WTC11 (cell line): ENCODE results near the gene BRME1. TPM values are rescaled to one million over a fixed set of nuclear protein-coding genes. Genes with fewer than 3 reads are reported as not detected.
A peak's percentile ranks its signal among the peaks of the same experiment; 100 is the strongest.

Experiments
- ATAC-seq: fragments of 200-7000 bp; cut with Tn5 transposase; 2 replicates; pipeline ENCODE4 v1.10.0; 2021; ENCODE audit warnings: mild to moderate bottlenecking, moderate library complexity
- CTCF ChIA-PET: fragments of 300-600 bp; sonication (Branson Sonifier 250); formaldehyde crosslinking; loops from one replicate; lab custom pipeline; 2021; ENCODE audit warnings: antibody characterized with exemption; lab: Charles Lee
- POLR2A ChIA-PET: fragments of 350-600 bp; sonication (Branson Sonifier 250); formaldehyde crosslinking; loops from one replicate; lab custom pipeline; 2021; ENCODE audit warnings: antibody characterized with exemption; lab: Charles Lee
- DNase-seq: peaks from one replicate; pipeline ENCODE4 v3.0.0; 2021; ENCODE audit warnings: low spot score
- H3K27ac Mint-ChIP-seq: 2 replicates; pipeline ENCODE4 v1.8.0; 2021; ENCODE audit warnings: mixed read lengths
- H3K27me3 Mint-ChIP-seq: 2 replicates; pipeline ENCODE4 v1.8.0; 2021; ENCODE audit warnings: low read depth, mild to moderate bottlenecking, moderate library complexity, mixed read lengths
- H3K36me3 Mint-ChIP-seq: 2 replicates; pipeline ENCODE4 v1.8.0; 2021; ENCODE audit warnings: mixed read lengths
- H3K4me1 Mint-ChIP-seq: 2 replicates; pipeline ENCODE4 v1.8.0; 2022; ENCODE audit warnings: mixed read lengths
- H3K4me3 Mint-ChIP-seq: 2 replicates; pipeline ENCODE4 v1.8.0; 2021; ENCODE audit warnings: mild to moderate bottlenecking, moderate library complexity, mixed read lengths
- H3K9me3 Mint-ChIP-seq: 2 replicates; pipeline ENCODE4 v1.8.0; 2021; ENCODE audit warnings: mixed read lengths
- ATF1 ChIP-seq: sonication (generic); formaldehyde crosslinking; IDR thresholded peaks from 2 replicates; pipeline ENCODE4 v1.8.1; 2023; ENCODE audit warnings: mild to moderate bottlenecking, moderate library complexity, missing genetic modification reagents
- CBFB ChIP-seq: sonication (generic); formaldehyde crosslinking; IDR thresholded peaks from 2 replicates; pipeline ENCODE4 v1.8.1; 2022; ENCODE audit warnings: mild to moderate bottlenecking, low read depth, missing genetic modification reagents
- IRF2 ChIP-seq: sonication (generic); formaldehyde crosslinking; IDR thresholded peaks from 2 replicates; pipeline ENCODE4 v1.8.0; 2022; ENCODE audit warnings: low read depth, missing genetic modification reagents, borderline replicate concordance
- JAZF1 ChIP-seq: fragments of 250-450 bp; sonication (Bioruptor Pico); IDR thresholded peaks from 2 replicates; pipeline ENCODE4 v1.9.0; 2021; ENCODE audit warnings: moderate library complexity, mild to moderate bottlenecking, inconsistent platforms
- MXD4 ChIP-seq: fragments of 250-450 bp; sonication (Bioruptor Pico); IDR thresholded peaks from 2 replicates; pipeline ENCODE4 v1.8.0; 2021; ENCODE audit warnings: mild to moderate bottlenecking, moderate library complexity, borderline replicate concordance
- TP53 ChIP-seq: sonication (generic); formaldehyde crosslinking; IDR thresholded peaks from 2 replicates; pipeline ENCODE4 v1.8.1; 2023; ENCODE audit warnings: mild to moderate bottlenecking, missing genetic modification reagents
- ZBTB21 ChIP-seq: sonication (generic); formaldehyde crosslinking; IDR thresholded peaks from 2 replicates; pipeline ENCODE4 v1.8.1; 2023; ENCODE audit warnings: mild to moderate bottlenecking, missing genetic modification reagents, borderline replicate concordance
- ZNF121 ChIP-seq: sonication (generic); formaldehyde crosslinking; IDR thresholded peaks from 2 replicates; pipeline ENCODE4 v1.8.0; 2023; ENCODE audit warnings: missing genetic modification reagents
- total RNA-seq: library from RNA; stranded (reverse); gene quantifications from 3 replicates; pipeline ENCODE4 v1.2.3, GENCODE V29; 2021
- TF ChIP-seq, protein P1 (sequence below): fragments of 250-450 bp; sonication (Bioruptor Pico); IDR thresholded peaks from 2 replicates; pipeline ENCODE4 v1.9.0; 2021; ENCODE audit warnings: moderate library complexity, mild to moderate bottlenecking, inconsistent platforms, borderline replicate concordance
- TF ChIP-seq, protein P2 (sequence below): sonication (generic); formaldehyde crosslinking; IDR thresholded peaks from 2 replicates; pipeline ENCODE4 v1.8.0; 2023; ENCODE audit warnings: mild to moderate bottlenecking, missing genetic modification reagents
- TF ChIP-seq, protein P3 (sequence below): sonication (generic); formaldehyde crosslinking; IDR thresholded peaks from 2 replicates; pipeline ENCODE4 v1.8.1; 2023; ENCODE audit warnings: mild to moderate bottlenecking, missing genetic modification reagents, borderline replicate concordance
- TF ChIP-seq, protein P4 (sequence below): fragments of 250-450 bp; sonication (Bioruptor Pico); IDR thresholded peaks from 2 replicates; pipeline ENCODE4 v1.9.0; 2021; ENCODE audit warnings: mild to moderate bottlenecking
- TF ChIP-seq, protein P5 (sequence below): sonication (generic); formaldehyde crosslinking; IDR thresholded peaks from 2 replicates; pipeline ENCODE4 v1.8.1; 2022; ENCODE audit warnings: low read depth, missing genetic modification reagents, borderline replicate concordance
- TF ChIP-seq, protein P6 (sequence below): sonication (generic); formaldehyde crosslinking; IDR thresholded peaks from 2 replicates; pipeline ENCODE4 v1.8.1; 2022; ENCODE audit warnings: missing genetic modification reagents, borderline replicate concordance

BRME1 gene
- total RNA-seq, 1 experiment from 2014 or later: 5.0 TPM

DNA sequence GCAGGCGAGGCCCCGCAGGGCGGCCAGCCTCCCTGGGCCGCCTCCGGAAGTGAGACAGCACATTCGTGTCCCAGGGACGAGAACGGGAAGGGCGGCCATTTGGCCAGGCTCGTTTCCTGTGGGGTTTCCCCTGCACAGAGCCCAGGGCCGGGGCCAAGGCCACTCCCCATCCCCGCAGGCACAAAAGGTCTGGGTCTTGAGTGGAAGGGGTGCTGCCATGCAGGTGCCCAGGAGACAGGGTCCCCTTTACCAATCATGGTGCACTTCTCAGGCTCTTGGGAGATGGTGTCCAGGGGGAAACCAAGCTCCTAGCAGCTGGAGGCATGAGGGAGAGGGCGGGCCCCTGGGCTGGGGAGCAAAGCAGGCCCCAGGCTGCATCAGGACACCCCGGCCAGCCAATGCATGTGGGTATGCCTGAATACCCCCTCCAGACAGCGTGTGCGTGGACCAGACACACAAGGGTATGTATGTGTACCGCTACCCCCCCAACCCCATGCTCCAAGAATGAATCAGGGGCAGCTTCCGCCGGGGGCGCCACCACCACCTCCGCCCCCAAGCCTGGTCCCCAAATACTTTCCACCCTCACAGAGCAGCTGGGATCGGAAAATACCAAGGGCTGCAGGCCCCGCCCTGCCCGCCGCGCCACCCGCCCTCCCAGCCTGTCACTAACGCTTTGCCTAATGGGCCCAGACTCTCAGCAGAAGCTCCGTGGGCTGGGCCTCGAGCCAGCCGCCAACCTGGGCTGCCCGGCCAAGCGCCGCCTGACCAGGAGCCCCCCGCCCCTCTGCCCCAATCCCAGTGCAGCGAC is 66.6 kb downstream of the BRME1 start:
- TF ChIP-seq IRF2 (CRISPR knock-in tag) (no peak), ATF1 (CRISPR knock-in tag) (no peak), CBFB (CRISPR knock-in tag) (no peak), ZBTB21 (CRISPR knock-in tag) (no peak)
- TF ChIP-seq, protein P1, sequence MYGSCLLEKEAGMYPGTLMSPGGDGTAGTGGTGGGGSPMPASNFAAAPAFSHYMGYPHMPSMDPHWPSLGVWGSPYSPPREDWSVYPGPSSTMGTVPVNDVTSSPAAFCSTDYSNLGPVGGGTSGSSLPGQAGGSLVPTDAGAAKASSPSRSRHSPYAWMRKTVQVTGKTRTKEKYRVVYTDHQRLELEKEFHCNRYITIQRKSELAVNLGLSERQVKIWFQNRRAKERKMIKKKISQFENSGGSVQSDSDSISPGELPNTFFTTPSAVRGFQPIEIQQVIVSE (CRISPR knock-in tag): no peak
- TF ChIP-seq, protein P2, sequence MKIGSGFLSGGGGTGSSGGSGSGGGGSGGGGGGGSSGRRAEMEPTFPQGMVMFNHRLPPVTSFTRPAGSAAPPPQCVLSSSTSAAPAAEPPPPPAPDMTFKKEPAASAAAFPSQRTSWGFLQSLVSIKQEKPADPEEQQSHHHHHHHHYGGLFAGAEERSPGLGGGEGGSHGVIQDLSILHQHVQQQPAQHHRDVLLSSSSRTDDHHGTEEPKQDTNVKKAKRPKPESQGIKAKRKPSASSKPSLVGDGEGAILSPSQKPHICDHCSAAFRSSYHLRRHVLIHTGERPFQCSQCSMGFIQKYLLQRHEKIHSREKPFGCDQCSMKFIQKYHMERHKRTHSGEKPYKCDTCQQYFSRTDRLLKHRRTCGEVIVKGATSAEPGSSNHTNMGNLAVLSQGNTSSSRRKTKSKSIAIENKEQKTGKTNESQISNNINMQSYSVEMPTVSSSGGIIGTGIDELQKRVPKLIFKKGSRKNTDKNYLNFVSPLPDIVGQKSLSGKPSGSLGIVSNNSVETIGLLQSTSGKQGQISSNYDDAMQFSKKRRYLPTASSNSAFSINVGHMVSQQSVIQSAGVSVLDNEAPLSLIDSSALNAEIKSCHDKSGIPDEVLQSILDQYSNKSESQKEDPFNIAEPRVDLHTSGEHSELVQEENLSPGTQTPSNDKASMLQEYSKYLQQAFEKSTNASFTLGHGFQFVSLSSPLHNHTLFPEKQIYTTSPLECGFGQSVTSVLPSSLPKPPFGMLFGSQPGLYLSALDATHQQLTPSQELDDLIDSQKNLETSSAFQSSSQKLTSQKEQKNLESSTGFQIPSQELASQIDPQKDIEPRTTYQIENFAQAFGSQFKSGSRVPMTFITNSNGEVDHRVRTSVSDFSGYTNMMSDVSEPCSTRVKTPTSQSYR: no peak
- TF ChIP-seq, protein P3, sequence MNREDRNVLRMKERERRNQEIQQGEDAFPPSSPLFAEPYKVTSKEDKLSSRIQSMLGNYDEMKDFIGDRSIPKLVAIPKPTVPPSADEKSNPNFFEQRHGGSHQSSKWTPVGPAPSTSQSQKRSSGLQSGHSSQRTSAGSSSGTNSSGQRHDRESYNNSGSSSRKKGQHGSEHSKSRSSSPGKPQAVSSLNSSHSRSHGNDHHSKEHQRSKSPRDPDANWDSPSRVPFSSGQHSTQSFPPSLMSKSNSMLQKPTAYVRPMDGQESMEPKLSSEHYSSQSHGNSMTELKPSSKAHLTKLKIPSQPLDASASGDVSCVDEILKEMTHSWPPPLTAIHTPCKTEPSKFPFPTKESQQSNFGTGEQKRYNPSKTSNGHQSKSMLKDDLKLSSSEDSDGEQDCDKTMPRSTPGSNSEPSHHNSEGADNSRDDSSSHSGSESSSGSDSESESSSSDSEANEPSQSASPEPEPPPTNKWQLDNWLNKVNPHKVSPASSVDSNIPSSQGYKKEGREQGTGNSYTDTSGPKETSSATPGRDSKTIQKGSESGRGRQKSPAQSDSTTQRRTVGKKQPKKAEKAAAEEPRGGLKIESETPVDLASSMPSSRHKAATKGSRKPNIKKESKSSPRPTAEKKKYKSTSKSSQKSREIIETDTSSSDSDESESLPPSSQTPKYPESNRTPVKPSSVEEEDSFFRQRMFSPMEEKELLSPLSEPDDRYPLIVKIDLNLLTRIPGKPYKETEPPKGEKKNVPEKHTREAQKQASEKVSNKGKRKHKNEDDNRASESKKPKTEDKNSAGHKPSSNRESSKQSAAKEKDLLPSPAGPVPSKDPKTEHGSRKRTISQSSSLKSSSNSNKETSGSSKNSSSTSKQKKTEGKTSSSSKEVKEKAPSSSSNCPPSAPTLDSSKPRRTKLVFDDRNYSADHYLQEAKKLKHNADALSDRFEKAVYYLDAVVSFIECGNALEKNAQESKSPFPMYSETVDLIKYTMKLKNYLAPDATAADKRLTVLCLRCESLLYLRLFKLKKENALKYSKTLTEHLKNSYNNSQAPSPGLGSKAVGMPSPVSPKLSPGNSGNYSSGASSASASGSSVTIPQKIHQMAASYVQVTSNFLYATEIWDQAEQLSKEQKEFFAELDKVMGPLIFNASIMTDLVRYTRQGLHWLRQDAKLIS (CRISPR knock-in tag): no peak
- TF ChIP-seq, protein P4, sequence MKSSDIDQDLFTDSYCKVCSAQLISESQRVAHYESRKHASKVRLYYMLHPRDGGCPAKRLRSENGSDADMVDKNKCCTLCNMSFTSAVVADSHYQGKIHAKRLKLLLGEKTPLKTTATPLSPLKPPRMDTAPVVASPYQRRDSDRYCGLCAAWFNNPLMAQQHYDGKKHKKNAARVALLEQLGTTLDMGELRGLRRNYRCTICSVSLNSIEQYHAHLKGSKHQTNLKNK: no peak
- POLR2A ChIA-PET: interaction anchor here (0.5 to 0.7 kb wide), 3 partner anchors 14 to 37 kb away, joined by 3 read pairs; no protein-coding TSS in a partner anchor
- CTCF ChIA-PET: interaction anchor here (0.6 to 1.6 kb wide), 9 partner anchors 14 to 220 kb away, joined by 3 to 19 read pairs (median 4); no protein-coding TSS in a partner anchor
- H3K27me3 Mint-ChIP-seq: no peaks in the 10 kb centered on the region
- H3K9me3 Mint-ChIP-seq: no peaks in the 10 kb centered on the region
- H3K4me3 Mint-ChIP-seq: no peak overlapping the region
- peaks cover 27% of the 10 kb centered on the region for H3K4me1 Mint-ChIP-seq
- DNase-seq (peak; percentile 57), ATAC-seq (peak; percentile 45)
- no peaks in the 10 kb centered on the region for H3K36me3 Mint-ChIP-seq
- no peak overlapping the region for H3K27ac Mint-ChIP-seq

DNA sequence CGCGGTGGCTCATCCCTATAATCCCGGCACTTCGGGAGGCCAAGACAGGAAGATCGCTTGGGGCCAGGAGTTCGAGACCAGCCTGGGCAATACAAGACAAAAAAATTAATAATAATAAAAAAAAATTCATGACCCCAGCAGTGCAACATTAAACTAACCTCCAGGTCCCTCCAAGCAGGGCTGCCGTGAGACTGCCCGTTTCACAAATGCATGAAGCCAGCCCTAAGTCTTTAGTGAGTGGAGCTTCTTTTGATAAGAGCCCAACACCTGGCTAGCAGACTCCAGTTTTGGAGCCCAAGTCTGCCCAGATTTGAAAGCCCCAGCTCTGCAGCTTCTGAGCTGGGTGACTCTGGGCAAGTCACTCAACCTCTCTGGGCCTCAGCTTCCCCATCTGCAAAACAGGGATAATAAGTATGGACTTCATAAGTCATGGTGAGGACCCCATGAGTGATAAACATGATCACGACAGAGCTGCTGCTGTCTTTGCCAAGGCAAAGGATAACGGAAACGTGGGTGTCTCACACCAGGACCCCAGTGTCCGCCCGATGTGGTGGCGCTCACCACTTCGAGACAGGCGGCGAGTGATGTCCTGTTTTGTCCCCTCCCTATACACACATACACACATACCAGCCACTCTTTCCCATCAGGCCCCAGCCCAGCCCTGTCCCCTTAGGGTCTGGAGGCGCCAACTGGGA is 67.3 kb downstream of the BRME1 start:
- ATAC-seq: no peak
- Mint-ChIP-seq H3K36me3 (no peaks in the 10 kb centered on the region), H3K9me3 (no peaks in the 10 kb centered on the region), H3K4me3 (no peak overlapping the region), H3K27me3 (no peaks in the 10 kb centered on the region), H3K27ac (no peak overlapping the region), H3K4me1 (peaks cover 27% of the 10 kb centered on the region)
- POLR2A ChIA-PET: interaction anchor here (0.6 kb wide), 1 partner anchor 34 kb away, joined by 3 read pairs; no protein-coding TSS in a partner anchor
- CTCF ChIA-PET: interaction anchor here (0.6 to 1.5 kb wide), 3 partner anchors 23 to 81 kb away, joined by 3 to 19 read pairs (median 4); no protein-coding TSS in a partner anchor
- DNase-seq: no peak
- TF ChIP-seq JAZF1 (CRISPR knock-in tag) (no peak), TP53 (CRISPR knock-in tag) (no peak), ZNF121 (CRISPR knock-in tag) (no peak), MXD4 (CRISPR knock-in tag) (no peak)
- TF ChIP-seq, protein P5, sequence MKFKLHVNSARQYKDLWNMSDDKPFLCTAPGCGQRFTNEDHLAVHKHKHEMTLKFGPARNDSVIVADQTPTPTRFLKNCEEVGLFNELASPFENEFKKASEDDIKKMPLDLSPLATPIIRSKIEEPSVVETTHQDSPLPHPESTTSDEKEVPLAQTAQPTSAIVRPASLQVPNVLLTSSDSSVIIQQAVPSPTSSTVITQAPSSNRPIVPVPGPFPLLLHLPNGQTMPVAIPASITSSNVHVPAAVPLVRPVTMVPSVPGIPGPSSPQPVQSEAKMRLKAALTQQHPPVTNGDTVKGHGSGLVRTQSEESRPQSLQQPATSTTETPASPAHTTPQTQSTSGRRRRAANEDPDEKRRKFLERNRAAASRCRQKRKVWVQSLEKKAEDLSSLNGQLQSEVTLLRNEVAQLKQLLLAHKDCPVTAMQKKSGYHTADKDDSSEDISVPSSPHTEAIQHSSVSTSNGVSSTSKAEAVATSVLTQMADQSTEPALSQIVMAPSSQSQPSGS (CRISPR knock-in tag): no peak
- TF ChIP-seq, protein P3 (CRISPR knock-in tag): no peak
- TF ChIP-seq, protein P6, sequence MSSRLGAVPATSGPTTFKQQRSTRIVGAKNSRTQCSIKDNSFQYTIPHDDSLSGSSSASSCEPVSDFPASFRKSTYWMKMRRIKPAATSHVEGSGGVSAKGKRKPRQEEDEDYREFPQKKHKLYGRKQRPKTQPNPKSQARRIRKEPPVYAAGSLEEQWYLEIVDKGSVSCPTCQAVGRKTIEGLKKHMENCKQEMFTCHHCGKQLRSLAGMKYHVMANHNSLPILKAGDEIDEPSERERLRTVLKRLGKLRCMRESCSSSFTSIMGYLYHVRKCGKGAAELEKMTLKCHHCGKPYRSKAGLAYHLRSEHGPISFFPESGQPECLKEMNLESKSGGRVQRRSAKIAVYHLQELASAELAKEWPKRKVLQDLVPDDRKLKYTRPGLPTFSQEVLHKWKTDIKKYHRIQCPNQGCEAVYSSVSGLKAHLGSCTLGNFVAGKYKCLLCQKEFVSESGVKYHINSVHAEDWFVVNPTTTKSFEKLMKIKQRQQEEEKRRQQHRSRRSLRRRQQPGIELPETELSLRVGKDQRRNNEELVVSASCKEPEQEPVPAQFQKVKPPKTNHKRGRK (CRISPR knock-in tag): no peak
- TF ChIP-seq, protein P1 (CRISPR knock-in tag): no peak
